ENCODE measurements around the gene GPR61. TPM values are rescaled to one million over a fixed set of nuclear protein-coding genes. Genes with fewer than 3 reads are reported as not detected.

Gene GPR61
- total RNA-seq, 1 donor from 2014 or later: not detected

DNA sequence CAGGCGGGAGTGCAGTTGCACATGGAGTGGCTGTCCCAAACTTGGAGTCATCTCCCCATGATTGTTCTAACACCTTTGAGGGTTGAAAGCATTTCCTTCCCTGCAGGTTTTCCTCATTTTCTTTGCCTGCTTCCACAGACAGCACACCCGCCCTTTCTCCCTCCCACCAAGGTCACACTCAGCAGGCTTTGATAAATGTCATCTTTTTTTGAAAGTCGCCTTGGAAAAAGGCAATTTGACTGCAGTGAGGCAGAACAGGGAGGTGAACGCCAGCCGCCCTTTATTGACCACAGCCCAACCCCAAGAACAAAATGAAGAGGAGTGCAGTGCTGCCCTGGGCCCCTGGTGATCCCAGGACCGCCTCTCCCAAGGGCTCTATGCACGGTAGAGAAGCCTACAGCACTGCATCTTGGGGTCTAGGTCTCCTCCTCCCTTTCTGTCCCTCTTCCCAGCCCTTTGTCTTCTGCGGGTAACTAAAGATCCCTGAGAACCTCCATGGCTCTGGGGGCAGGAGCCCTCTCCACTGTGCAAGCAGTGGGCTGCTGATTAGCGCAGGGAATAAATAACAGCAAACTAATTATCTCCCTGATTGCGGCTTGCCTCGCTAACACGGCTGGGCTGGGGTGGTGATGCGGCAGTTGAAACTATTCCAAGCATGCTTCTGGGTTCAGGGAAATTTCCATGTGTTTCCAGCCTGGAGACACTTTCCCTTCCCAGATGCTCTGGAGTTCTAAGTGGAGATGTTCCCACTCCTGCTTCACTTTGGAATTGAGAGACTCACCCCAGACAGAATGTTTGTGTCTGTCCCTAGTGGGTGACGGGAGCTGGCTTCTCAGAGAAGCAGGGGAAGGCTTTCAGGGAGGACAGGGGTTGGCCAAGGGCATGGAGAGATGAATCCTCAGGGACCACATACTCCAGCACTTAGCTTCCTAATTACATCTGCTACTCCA lies 18.4 kb upstream of the GPR61 start:
- H3K4me1 Mint-ChIP-seq: no peaks in the 10 kb centered on the region
- no peaks in the 10 kb centered on the region for H3K36me3 Mint-ChIP-seq (ENCODE audit: low read depth)
- H3K27me3 Mint-ChIP-seq: peaks cover 22% of the 10 kb centered on the region
- no peaks in the 10 kb centered on the region for H3K9me3 Mint-ChIP-seq
- DNase-seq: no peak
- H3K27ac Mint-ChIP-seq: no peak overlapping the region
- intact Hi-C loops (cut with micrococcal nuclease): no loop called here
- H3K4me3 Mint-ChIP-seq: no peak overlapping the region

DNA sequence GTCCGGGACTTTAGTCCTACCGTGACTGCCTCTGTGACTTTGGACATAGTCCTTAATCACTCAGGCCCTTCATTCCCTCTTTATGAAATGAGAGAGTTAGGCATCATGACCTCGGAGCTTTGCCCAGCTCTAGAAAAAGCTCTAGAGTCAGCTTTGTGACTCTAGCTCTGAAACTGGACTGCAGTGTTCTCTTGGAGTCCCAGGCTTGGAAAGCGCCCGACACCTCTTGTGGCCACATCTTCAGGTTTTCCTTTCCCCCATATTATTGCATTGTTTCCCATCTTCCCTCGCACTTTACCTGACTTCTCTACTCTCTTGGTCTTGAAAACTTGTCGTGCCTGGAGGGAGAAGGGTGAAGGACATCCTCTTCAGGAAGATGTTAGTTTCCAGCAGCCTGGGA lies 17.6 kb upstream of the GPR61 start:
- H3K9me3 Mint-ChIP-seq: no peaks in the 10 kb centered on the region
- H3K4me3 Mint-ChIP-seq: no peak overlapping the region
- H3K27ac Mint-ChIP-seq: no peak overlapping the region
- H3K27me3 Mint-ChIP-seq: peaks cover 22% of the 10 kb centered on the region
- no peaks in the 10 kb centered on the region for H3K4me1 Mint-ChIP-seq
- intact Hi-C loops (cut with micrococcal nuclease): no loop called here
- H3K36me3 Mint-ChIP-seq (ENCODE audit: low read depth): no peaks in the 10 kb centered on the region
- DNase-seq: no peak

DNA sequence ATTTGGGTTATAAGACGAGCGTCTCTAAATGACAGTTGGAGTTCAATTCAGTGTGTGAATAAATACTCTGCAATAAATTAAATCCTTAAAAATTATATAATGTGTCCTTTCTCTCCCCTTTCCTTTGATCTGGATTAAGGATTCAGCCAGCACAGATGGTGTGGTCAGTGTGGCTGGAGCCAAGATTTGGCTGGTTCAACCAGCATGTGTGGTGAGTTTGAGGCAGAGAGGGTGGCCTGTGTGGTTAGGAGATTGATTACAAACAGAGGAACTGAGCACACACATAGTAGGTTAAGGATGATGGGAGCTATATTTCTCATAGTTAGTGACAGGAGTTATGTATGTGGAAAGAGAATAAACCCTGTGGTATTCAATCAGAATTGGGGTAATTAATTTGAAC lies 16.0 kb upstream of the GPR61 start:
- no peaks in the 10 kb centered on the region for H3K36me3 Mint-ChIP-seq (ENCODE audit: low read depth)
- H3K27ac Mint-ChIP-seq: no peak overlapping the region
- H3K4me1 Mint-ChIP-seq: no peaks in the 10 kb centered on the region
- intact Hi-C loops (cut with micrococcal nuclease): no loop called here
- H3K4me3 Mint-ChIP-seq: no peak overlapping the region
- DNase-seq: no peak
- H3K9me3 Mint-ChIP-seq: no peaks in the 10 kb centered on the region
- peaks cover 22% of the 10 kb centered on the region for H3K27me3 Mint-ChIP-seq

DNA sequence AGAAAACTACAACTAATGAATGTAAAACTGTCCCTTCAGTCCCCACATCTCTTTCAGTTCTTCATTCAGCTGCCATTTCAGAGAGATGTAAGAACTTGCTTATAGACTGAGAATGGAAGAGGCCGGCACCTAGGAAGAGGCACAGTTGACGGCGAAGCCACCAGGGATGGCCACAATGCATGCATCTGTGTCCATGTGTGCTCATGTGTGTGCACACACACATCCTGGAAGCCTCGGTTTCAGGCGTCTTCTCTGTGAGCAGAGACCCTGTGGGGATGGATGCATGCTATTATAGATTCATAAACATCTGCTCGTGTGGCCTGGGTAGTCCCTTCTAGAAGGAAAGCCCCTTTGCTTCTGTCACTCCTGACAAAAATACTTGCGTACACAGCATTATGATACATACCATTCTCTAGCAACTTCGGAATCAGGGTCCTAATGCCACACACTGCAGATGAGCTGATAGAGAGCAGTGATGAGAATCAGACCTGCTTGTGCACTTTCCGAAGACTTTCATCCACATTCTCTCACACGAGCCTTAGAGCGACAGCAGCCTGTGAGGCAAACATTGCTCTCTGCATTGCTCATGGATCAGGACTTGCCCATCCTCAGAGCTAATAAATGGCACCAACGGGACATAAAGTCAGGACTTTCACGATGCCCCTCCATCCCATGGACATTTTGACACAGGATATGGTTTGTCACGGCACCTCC lies 12.4 kb upstream of the GPR61 start:
- peaks cover 10% of the 10 kb centered on the region for H3K27me3 Mint-ChIP-seq
- no peak for DNase-seq
- peaks cover 16% of the 10 kb centered on the region for H3K4me1 Mint-ChIP-seq
- intact Hi-C loops (cut with micrococcal nuclease): no loop called here
- no peaks in the 10 kb centered on the region for H3K9me3 Mint-ChIP-seq
- no peak overlapping the region for H3K27ac Mint-ChIP-seq
- no peaks in the 10 kb centered on the region for H3K36me3 Mint-ChIP-seq (ENCODE audit: low read depth)
- no peak overlapping the region for H3K4me3 Mint-ChIP-seq

DNA sequence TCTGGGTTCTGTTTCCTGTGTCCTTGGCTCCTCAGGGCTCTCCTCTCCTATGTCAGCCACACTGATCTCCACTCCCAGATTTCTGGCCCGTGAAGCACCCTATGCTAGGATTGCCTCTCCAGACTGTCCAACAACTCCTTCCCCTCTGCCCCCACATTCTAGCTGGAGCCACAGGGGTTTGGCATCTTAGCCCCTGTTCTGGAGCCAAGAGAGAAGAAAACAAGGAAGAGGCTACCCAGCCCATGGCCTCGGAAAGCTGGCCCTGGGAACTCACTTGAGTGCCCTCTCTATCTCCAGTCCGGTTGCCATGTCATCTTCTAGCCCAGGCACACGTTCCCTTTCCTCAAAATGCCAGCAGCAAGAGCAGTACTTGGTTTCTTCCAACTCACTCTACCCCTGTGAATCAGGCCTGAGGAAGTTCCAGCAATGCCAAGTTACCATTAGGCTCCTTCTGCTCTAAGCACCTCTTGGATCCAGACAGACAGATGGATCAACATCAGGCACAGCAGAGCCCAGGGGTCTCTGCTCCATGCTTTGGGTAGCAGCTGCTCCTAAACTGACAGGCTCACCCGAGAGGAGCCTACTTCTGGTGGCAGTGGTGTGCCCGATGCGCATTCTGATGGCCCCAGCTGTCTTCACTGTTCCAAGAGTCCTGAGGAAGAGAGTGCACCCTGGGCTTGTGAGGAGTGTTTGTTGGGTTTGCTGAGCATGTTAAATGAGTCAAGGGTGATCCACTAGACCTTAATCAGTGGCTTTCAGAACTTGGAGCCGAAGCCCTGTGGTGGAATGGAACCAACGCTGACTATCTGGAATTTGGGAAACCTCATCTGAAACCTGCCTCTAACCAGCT lies 11.6 kb upstream of the GPR61 start:
- H3K27me3 Mint-ChIP-seq: peaks cover 5% of the 10 kb centered on the region
- no peak overlapping the region for H3K4me3 Mint-ChIP-seq
- H3K9me3 Mint-ChIP-seq: no peaks in the 10 kb centered on the region
- H3K27ac Mint-ChIP-seq: no peak overlapping the region
- intact Hi-C loops (cut with micrococcal nuclease): no loop called here
- peaks cover 23% of the 10 kb centered on the region for H3K4me1 Mint-ChIP-seq
- no peaks in the 10 kb centered on the region for H3K36me3 Mint-ChIP-seq (ENCODE audit: low read depth)
- no peak for DNase-seq

DNA sequence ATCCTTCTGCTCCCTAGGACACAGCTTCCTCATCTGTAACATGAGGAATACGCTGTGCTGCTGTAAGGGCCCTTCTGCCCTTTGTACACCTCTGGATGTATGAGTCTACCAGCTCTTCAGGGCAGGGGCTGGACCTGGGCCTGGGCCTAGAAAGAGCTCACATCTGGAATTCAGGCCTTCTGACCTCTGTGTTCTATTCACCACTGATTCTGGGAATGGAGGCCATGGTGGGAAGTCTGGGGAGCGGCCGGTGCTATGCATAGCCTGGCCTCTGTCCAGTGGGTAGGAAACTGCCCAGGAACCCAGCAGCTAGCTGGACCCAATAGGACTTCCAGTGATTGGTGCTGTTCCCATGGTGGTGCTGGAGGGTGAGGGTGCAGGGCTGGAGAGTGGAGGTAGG lies 11.0 kb upstream of the GPR61 start:
- DNase-seq: no peak

DNA sequence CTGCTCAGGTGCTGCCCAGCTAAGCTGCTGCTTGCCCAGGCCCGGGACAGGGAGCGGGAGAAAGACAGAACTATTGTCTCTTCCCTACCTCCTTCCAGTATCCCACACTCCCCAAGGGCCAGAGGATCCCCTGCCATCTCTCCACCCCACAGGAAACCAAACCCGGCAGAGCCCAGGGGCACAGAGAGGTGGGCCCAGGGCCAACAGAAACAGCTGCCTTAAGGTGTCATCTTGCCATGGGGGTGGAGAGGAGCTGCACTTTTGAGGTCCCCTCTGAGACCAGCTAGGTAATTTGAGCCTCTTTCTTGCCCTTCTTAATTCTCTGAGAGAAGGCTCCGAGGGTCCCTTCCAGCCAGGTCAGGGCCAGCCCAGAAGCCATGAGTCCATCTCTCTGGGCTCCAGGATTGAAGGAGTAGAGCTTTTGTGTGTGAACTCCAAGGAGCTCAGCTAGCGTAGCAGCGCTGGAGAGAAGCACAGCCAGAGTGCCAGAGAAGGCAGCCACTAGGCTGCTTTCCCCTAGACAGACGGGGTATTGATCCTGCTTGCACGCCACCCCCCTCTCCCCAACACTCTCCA lies 9.7 kb upstream of the GPR61 start:
- Mint-ChIP-seq H3K36me3 (ENCODE audit: low read depth) (no peaks in the 10 kb centered on the region), H3K27ac (no peak overlapping the region), H3K4me1 (peaks cover 23% of the 10 kb centered on the region), H3K27me3 (peaks cover 5% of the 10 kb centered on the region), H3K9me3 (no peaks in the 10 kb centered on the region), H3K4me3 (no peak overlapping the region)
- intact Hi-C loops (cut with micrococcal nuclease): loop anchor here (5.0 kb wide), 1 partner anchor 123 kb away; no protein-coding TSS in a partner anchor
- DNase-seq: no peak

More for the DNA sequence above, 11.0 kb upstream of the GPR61 start:
- no peaks in the 10 kb centered on the region for H3K9me3 Mint-ChIP-seq
- peaks cover 5% of the 10 kb centered on the region for H3K27me3 Mint-ChIP-seq
- intact Hi-C loops (cut with micrococcal nuclease): no loop called here
- no peak overlapping the region for H3K4me3 Mint-ChIP-seq
- H3K4me1 Mint-ChIP-seq: peaks cover 23% of the 10 kb centered on the region
- no peak overlapping the region for H3K27ac Mint-ChIP-seq
- no peaks in the 10 kb centered on the region for H3K36me3 Mint-ChIP-seq (ENCODE audit: low read depth)

DNA sequence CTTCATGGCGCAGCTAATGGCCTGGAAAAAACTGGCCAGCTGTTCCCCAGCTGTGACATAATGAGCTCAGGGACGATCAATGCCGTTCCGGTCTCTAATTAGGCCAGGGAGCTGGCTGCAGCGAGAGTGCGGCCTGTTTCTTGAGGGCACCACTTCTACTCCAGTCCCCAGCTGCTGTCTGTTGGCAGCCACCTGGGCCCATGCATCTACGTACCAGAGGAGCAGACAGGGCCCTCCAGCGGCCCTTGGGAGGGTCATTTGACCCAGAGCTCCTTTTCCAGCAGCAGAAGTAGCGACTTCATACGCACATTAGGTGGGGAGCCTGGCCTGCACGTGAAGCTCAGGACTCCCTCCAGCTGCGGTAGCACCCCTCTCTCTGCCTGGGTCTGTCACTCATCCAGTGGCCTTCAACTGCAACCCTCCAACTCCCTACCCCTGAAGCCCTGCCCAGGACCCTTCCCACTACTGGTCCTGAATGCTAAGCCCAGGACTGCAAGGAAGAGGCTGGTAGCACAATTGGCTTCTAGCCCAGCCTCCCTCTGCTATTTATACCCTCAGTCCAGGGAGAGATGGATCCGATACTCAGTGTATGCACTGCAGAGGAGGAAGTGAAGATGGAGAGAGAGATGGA lies 9.1 kb upstream of the GPR61 start:
- H3K4me3 Mint-ChIP-seq: peak overlapping the region; percentile 36
- no peaks in the 10 kb centered on the region for H3K36me3 Mint-ChIP-seq (ENCODE audit: low read depth)
- H3K27me3 Mint-ChIP-seq: peaks cover 5% of the 10 kb centered on the region
- DNase-seq: no peak
- intact Hi-C loops (cut with micrococcal nuclease): loop anchor here (5.0 kb wide), 1 partner anchor 123 kb away; no protein-coding TSS in a partner anchor
- peaks cover 23% of the 10 kb centered on the region for H3K4me1 Mint-ChIP-seq
- H3K27ac Mint-ChIP-seq: peak overlapping the region; percentile 40
- no peaks in the 10 kb centered on the region for H3K9me3 Mint-ChIP-seq

DNA sequence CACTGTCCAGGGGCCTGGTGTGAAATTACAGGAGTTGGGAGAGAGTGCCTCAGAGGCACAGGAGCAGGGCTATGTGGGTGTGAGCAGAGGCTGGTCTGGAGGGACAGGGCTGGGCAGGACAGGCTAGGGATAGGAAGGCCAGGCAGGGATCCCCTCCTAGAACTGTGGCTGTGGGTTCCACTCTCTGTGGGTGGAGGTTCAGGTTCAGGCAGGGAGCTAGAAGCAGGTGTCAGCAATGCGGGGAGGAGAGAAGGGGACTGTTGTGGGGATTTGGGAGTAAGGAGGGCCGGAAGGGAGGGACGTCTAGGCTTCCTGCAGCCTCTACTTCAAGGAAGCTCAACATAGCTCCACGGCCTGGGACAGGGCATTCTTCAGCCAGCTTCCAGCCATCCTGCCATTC lies 8.3 kb upstream of the GPR61 start:
- Mint-ChIP-seq H3K36me3 (ENCODE audit: low read depth) (no peaks in the 10 kb centered on the region), H3K27ac (peak overlapping the region; percentile 40)
- intact Hi-C loops (cut with micrococcal nuclease): loop anchor here (5.0 kb wide), 1 partner anchor 124 kb away; no protein-coding TSS in a partner anchor

DNA sequence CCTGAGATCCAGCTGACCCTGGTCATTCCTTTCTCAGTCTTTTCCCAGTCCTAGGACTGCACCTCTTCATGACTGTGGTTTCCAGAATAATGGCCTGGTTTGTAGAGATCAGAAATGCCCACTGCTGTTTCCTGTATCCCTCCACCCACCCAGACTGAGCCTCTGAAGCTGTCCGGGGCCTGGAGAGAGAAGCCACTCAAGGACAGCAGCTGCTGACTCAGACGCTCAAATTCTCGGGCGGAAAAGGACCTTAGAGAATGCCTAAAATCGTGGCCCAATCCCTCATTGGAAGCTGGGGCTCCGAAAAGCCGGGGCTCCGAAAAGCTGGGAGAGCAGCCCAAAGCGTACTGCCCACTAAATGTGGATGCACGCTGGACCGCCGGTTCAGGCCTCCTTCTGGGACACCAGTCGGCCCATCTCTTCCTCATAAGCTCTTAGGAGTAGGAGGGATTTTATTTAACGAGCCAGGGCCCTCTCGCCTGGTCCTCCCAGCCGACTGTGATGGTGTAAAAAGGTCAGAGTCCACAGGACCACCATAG lies 7.8 kb upstream of the GPR61 start:
- intact Hi-C loops (cut with micrococcal nuclease): loop anchor here (1.0 to 5.0 kb wide), 7 partner anchors 32 to 269 kb away; partner anchors contain the start of genes CYB561D1, PSMA5 and PSRC1
- Mint-ChIP-seq H3K27me3 (no peaks in the 10 kb centered on the region), H3K9me3 (no peaks in the 10 kb centered on the region), H3K4me1 (peaks cover 23% of the 10 kb centered on the region), H3K4me3 (peak overlapping the region; percentile 74), H3K27ac (peak overlapping the region; percentile 86), H3K36me3 (ENCODE audit: low read depth) (no peaks in the 10 kb centered on the region)
- DNase-seq: no peak

More for the DNA sequence above, 8.3 kb upstream of the GPR61 start:
- Mint-ChIP-seq H3K9me3 (no peaks in the 10 kb centered on the region), H3K4me3 (peak overlapping the region; percentile 36), H3K27me3 (no peaks in the 10 kb centered on the region), H3K4me1 (peaks cover 23% of the 10 kb centered on the region)
- DNase-seq: no peak

DNA sequence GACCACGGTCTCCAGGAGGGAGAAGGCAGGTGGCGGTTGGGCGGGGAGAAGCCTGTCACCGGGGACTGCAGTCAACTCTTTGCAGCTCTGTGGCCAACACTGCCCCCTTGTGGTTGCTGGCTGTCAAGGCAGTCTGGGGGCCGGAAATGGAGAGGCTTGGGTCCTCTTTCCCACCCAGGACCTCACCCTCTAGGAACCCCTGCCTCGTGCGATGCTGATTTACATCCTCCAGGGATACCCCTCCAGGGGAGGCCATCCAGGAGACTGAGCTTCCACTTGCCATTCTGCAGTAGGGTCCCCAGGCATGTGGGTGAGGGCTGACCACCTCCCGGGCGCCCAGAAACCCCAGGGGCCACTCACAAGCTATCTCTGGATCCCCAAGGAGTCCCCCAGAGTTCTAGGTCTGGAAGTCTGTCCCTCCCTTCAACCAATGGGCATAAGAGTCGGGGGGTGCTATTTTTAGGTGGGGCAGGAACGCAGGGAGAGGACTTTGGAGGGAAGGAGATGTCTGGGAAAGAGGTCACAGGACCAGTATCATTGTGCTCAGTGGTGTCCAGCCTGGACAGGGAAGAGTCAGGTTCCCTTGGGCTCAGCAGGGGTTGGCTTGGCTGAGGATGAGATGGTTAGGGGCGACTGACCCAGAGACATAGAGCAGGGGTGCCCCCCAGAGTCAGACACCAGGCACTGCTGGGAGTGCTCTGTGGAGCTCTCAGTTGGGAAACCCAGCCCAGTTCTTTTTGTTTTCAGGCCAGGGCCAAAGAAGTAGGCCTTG lies 7.1 kb upstream of the GPR61 start:
- intact Hi-C loops (cut with micrococcal nuclease): loop anchor here (1.0 to 5.0 kb wide), 7 partner anchors 32 to 269 kb away; partner anchors contain the start of genes CYB561D1, PSMA5 and PSRC1
- Mint-ChIP-seq H3K4me1 (peaks cover 23% of the 10 kb centered on the region), H3K36me3 (ENCODE audit: low read depth) (no peaks in the 10 kb centered on the region), H3K27ac (peak overlapping the region; percentile 86), H3K27me3 (no peaks in the 10 kb centered on the region), H3K9me3 (no peaks in the 10 kb centered on the region), H3K4me3 (peak overlapping the region; percentile 74)
- peak; percentile 98 for DNase-seq

DNA sequence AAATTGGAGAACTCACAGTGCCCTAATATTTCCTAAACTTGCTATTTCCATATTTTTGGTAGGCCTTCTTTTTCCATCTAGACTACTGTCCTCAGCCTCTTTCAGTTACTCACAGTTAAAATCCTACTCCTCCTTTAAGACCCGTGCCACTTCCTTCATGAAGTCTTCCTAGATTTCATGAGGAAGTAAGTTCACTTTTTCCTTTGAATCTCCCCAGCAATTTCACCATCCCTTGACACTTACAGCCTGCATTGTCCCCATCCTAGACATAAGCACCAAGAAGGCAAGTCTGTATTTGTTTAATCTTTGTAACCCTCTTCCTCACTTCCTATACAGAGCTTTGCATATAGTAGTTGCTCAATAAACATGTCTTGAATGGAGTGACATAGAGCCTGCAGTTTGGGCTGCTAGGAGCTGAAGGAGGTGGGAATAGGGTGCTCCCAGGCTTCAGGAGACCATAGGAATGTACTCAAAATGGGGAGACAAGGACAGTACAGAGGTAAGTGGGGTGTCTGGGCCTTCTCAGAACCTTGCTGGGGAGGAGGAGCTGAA lies 5.3 kb upstream of the GPR61 start:
- intact Hi-C loops (cut with micrococcal nuclease): loop anchor here (5.0 kb wide), 1 partner anchor 127 kb away; no protein-coding TSS in a partner anchor
- H3K27me3 Mint-ChIP-seq: peaks cover 4% of the 10 kb centered on the region
- no peak for DNase-seq
- peaks cover 23% of the 10 kb centered on the region for H3K4me1 Mint-ChIP-seq
- no peaks in the 10 kb centered on the region for H3K9me3 Mint-ChIP-seq
- H3K4me3 Mint-ChIP-seq: no peak overlapping the region
- no peaks in the 10 kb centered on the region for H3K36me3 Mint-ChIP-seq (ENCODE audit: low read depth)
- no peak overlapping the region for H3K27ac Mint-ChIP-seq
